ENCODE results near the gene CDK18.
A peak's percentile ranks its signal among the peaks of the same experiment; 100 is the strongest.
"Not testable (repeated sequence)": the region's sequence is repeated elsewhere in the genome, so short reads cannot be mapped to it uniquely, and the experiment has no call there.

The CDK18 gene

DNA sequence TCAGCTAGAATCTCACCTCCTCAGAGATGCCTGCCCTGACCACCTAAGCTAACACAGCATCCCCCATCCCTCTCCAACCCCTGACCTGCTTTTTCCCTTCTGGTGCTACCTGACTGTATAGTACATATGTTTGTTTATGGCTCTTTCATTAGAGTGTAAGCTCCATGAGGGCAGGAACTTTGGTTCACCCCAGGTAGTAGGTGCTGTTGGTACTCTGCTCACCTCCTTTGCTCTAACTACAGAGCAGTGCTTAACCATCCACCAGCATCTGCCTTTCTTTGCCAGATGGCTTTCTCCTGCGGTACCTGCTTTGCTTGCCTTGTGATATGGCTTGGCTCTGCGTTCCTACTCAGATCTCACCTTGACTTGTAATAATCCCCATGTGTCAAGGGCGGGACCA lies 29.9 kb upstream of the CDK18 start:
- Mint-ChIP-seq H3K27ac (no peak overlapping the region), H3K4me1 (peaks cover 16% of the 10 kb centered on the region)

DNA sequence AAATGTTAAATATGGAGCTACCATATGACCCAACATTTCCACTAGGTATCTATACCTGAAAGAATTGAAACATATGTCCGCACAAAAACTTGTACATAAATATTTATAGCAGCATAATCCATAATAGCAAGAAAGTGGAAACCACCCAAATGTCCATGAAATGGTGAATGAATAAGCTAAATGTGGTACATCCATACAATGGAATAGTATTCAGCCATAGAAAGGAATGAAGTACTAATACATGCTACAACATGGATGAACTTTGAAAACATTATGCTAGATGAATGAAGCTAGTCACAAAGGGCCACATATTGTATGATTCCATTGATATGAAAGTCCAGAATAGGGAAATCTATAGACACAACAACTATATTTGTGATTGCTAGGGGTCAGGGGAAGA lies 28.6 kb upstream of the CDK18 start:
- no peak for ATAC-seq (ENCODE audit: low read depth)
- Mint-ChIP-seq H3K4me1 (peaks cover 24% of the 10 kb centered on the region), H3K4me3 (no peak overlapping the region), H3K36me3 (peaks cover 2% of the 10 kb centered on the region), H3K27me3 (peaks cover 32% of the 10 kb centered on the region), H3K9me3 (peaks cover 16% of the 10 kb centered on the region), H3K27ac (no peak overlapping the region)
- no peak for DNase-seq (ENCODE audit: low spot score in 2 of 2)

More for the DNA sequence above, 29.9 kb upstream of the CDK18 start:
- Mint-ChIP-seq H3K36me3 (peaks cover 2% of the 10 kb centered on the region), H3K9me3 (peaks cover 16% of the 10 kb centered on the region), H3K4me3 (no peak overlapping the region), H3K27me3 (peaks cover 26% of the 10 kb centered on the region)
- DNase-seq (ENCODE audit: low spot score in 2 of 2) = no peak
- ATAC-seq (ENCODE audit: low read depth) = no peak

DNA sequence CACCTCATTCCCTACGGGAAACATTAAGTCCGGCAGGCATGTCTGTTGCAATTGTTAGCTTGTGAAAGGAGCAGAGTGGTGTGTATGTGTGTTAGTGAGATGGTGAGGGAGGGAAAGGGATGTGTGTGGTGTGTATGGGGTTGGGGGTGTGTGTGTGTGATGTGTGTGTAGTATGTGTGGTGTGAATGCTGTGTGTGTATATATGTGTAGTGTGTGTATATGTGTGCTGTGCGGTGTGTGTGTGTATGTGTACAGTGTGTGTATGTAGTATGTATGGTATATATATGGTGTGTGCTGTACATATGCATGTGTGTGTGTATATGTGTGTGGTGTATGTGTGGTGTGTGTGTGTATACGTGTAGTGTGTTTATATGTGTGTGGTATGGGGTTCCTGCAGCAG lies 27.8 kb upstream of the CDK18 start:
- DNase-seq (ENCODE audit: low spot score in 2 of 2) = no peak
- H3K9me3 Mint-ChIP-seq = peaks cover 16% of the 10 kb centered on the region
- no peak overlapping the region for H3K4me3 Mint-ChIP-seq
- ATAC-seq (ENCODE audit: low read depth) = no peak
- H3K27ac Mint-ChIP-seq = no peak overlapping the region
- H3K27me3 Mint-ChIP-seq = peaks cover 35% of the 10 kb centered on the region
- peaks cover 31% of the 10 kb centered on the region for H3K4me1 Mint-ChIP-seq
- H3K36me3 Mint-ChIP-seq = peaks cover 2% of the 10 kb centered on the region

DNA sequence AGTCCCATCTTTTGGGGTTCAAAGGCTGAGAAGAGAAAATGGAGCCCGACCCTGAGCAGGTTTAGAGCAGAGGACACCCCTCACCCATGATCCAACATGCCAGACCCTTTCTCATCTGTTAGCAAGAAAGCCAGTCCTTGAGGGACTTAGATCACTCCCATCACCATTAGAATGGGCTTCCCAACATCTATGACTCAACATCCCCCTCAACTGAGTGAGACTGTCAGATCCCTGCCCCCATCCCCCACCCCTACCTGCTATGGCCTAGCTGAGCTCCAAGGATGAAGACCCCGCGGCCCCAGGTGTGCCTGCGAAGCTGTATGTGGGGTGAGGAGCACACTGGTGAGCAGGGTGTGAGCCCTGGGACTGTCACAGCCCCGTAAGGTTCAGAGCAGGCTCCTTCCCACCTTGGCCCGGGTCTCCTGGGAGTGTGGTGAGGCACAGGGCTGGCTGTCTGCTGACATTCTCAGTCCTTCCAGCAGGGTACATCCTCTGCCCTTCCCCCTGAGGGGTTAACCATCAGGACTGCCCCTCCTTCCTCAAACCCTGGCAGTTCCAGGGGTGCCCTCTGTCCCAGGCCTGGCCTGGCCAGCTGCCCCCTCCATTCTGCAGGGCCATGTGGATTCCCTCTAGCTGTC lies 27.2 kb upstream of the CDK18 start:
- peaks cover 2% of the 10 kb centered on the region for H3K36me3 Mint-ChIP-seq
- ATAC-seq (ENCODE audit: low read depth) = no peak
- no peak for DNase-seq (ENCODE audit: low spot score in 2 of 2)
- H3K4me1 Mint-ChIP-seq = peaks cover 31% of the 10 kb centered on the region
- H3K27ac Mint-ChIP-seq = no peak overlapping the region
- peaks cover 35% of the 10 kb centered on the region for H3K27me3 Mint-ChIP-seq
- no peak overlapping the region for H3K4me3 Mint-ChIP-seq
- peaks cover 16% of the 10 kb centered on the region for H3K9me3 Mint-ChIP-seq

DNA sequence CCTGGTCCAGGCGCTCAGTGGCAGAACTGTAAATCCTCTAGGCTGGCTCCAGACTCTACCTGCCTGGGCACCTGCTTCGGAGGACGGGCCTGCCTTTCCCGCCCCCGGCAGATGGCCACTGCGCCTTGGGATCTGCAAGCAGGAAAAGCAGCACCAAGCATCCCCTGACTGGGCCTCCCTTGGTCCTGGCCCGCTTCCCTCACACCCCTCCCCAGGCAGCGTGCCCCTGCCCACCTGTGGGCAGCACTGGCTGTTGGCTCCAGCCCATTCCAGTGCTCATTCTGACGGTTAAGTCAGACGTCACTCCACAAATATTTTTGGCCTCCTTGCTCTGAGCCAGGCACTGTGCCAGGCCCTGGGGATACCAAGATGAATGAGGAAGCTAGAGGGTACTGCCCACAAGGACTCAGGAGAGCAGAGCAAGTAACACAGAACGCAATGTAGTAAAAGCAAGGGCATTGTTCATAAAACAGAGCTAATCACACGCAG lies 26.7 kb upstream of the CDK18 start:
- ATAC-seq (ENCODE audit: low read depth) = no peak
- peaks cover 30% of the 10 kb centered on the region for H3K27me3 Mint-ChIP-seq
- H3K4me3 Mint-ChIP-seq = no peak overlapping the region
- DNase-seq (ENCODE audit: low spot score in 2 of 2) = no peak
- H3K27ac Mint-ChIP-seq = no peak overlapping the region
- peaks cover 25% of the 10 kb centered on the region for H3K4me1 Mint-ChIP-seq
- H3K9me3 Mint-ChIP-seq = peaks cover 16% of the 10 kb centered on the region
- peaks cover 2% of the 10 kb centered on the region for H3K36me3 Mint-ChIP-seq

DNA sequence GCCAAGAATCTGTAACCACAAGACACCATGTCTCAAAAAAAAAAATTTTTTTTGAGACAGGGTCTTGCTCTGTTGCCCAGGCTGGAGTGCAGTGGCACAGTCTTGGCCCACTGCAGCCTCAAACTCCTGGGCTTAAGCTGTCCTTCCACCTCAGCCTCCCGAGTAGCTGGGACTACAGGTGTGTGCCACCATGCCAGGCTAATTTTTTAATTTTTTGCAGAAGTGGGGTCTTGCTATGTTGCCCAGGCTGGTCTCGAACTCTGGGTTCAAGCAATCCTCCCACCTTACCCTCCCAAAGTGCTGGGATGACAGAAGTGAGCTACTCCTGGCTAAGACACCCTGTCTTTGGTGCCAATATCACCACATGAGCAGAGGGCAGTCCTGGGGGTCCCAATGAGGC lies 25.5 kb upstream of the CDK18 start:
- H3K27ac Mint-ChIP-seq; H3K36me3 Mint-ChIP-seq; H3K4me3 Mint-ChIP-seq; ATAC-seq (ENCODE audit: low read depth); DNase-seq (ENCODE audit: low spot score in 2 of 2): not testable (repeated sequence)
- H3K9me3 Mint-ChIP-seq = peaks cover 16% of the 10 kb centered on the region
- H3K4me1 Mint-ChIP-seq = peaks cover 24% of the 10 kb centered on the region
- H3K27me3 Mint-ChIP-seq = peaks cover 27% of the 10 kb centered on the region

DNA sequence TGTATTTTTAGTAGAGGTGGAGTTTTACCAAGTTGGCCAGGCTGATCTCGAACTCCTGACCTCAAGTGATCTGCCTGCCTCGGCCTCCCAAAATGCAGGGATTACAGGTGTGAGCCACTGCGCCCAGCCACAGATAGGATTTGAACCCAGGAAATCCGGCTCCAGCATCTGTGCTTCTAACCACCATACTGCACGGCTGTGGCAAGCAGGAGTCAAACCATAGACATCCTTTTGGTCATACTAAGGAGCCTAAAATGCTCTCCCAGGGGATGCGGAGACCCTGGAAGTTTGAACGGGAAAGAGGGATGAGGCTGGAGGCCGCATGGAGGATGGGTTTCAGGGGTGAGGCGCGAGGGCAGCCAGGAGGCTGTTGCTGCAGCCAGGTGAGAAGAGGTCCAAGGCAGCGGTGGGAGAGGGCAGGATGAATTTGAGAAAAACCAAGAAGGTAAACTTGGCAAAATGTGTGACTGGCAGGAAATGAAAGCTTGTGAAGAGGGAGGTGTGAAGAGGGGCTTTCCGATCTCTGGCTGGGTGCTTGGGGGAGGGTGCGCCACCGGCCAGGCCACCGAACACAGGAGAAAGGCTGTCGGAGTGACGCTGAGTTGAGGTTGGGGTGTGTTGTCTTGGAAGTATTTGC lies 24.0 kb upstream of the CDK18 start:
- peaks cover 29% of the 10 kb centered on the region for H3K27me3 Mint-ChIP-seq
- peaks cover 7% of the 10 kb centered on the region for H3K9me3 Mint-ChIP-seq
- ATAC-seq (ENCODE audit: low read depth) = peak; percentile 90
- H3K36me3 Mint-ChIP-seq = peaks cover 2% of the 10 kb centered on the region
- H3K27ac Mint-ChIP-seq = peak overlapping the region; percentile 78
- peaks cover 25% of the 10 kb centered on the region for H3K4me1 Mint-ChIP-seq
- DNase-seq (ENCODE audit: low spot score in 2 of 2) = peak; percentile 58 to 61
- H3K4me3 Mint-ChIP-seq = peak overlapping the region; percentile 69

DNA sequence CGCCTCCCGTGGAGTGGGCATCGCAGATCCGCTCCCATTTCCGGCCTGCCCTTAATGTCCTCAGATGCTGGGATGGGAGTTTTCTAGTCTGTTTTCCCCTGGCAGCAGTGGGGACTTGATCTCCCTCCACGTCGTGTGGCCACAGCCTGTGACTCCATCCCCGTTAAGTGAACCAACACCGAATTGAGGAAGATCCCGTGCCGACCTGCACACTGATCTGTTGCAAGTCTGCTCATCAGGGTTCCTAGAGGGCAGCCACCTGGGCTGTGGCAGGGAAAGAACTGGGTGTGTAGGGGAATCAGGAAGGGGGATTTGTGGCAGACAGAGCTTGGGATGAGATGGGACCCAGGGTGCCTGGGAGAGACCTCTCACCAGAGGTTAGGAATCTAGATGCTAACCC lies 23.3 kb upstream of the CDK18 start:
- DNase-seq (ENCODE audit: low spot score in 2 of 2) (no peak), ATAC-seq (ENCODE audit: low read depth) (peak; percentile 25)
- Mint-ChIP-seq H3K9me3 (peaks cover 4% of the 10 kb centered on the region), H3K4me3 (peak overlapping the region; percentile 60), H3K36me3 (no peaks in the 10 kb centered on the region), H3K27me3 (peaks cover 27% of the 10 kb centered on the region), H3K4me1 (peaks cover 25% of the 10 kb centered on the region), H3K27ac (peak overlapping the region; percentile 78)

DNA sequence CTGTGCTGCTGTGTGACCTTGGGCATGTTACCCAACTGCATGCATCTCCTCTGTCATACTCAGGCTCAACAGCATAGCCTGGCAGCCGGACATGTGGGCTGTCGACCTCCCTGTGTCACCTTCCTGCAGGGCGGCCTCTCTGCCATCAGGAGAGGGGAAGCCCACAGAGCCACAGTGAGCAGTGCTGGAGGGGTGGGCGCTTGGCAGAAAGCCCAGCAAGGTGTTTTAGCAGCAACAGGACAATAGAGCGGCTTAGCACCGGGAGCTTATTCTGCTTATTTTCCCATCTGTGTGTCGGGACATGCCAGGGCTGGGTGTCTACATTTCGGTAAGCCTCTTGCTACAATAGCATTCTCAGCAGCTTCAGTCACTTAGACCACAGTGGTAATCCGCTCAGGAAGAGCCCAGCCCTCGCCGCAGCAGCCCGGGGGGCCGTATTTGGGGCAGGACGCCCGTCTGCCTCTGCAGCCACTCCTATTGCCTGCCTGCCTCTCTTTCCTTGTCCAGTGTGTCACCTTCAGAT lies 22.8 kb upstream of the CDK18 start:
- Mint-ChIP-seq H3K36me3 (no peaks in the 10 kb centered on the region), H3K9me3 (peaks cover 1% of the 10 kb centered on the region), H3K27me3 (peaks cover 25% of the 10 kb centered on the region), H3K27ac (peak overlapping the region; percentile 78), H3K4me1 (peaks cover 25% of the 10 kb centered on the region), H3K4me3 (peak overlapping the region; percentile 60)
- no peak for ATAC-seq (ENCODE audit: low read depth)
- no peak for DNase-seq (ENCODE audit: low spot score in 2 of 2)

DNA sequence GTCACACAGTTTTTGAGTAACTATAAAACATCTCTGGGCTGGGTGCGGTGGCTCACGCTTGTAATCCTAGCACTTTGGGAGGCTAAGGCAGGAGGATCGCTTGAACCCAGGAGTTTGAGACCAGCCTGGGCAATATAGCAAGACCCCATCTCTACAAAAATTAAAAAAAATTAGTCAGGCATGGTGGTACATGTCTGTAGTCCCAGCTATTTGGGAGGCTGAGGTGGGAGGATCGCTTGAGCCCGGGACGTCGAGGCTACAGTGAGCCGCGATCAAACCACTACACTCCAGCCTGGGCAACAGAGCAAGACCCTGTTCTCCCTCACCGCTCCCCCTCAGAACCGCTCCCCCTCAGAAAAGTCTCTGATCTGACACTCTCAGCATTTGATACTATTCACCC lies 21.9 kb upstream of the CDK18 start:
- Mint-ChIP-seq H3K27me3 (peaks cover 25% of the 10 kb centered on the region), H3K4me1 (peaks cover 23% of the 10 kb centered on the region)
- not testable (repeated sequence) for DNase-seq (ENCODE audit: low spot score in 2 of 2); H3K27ac Mint-ChIP-seq; H3K9me3 Mint-ChIP-seq; ATAC-seq (ENCODE audit: low read depth); H3K36me3 Mint-ChIP-seq; H3K4me3 Mint-ChIP-seq

DNA sequence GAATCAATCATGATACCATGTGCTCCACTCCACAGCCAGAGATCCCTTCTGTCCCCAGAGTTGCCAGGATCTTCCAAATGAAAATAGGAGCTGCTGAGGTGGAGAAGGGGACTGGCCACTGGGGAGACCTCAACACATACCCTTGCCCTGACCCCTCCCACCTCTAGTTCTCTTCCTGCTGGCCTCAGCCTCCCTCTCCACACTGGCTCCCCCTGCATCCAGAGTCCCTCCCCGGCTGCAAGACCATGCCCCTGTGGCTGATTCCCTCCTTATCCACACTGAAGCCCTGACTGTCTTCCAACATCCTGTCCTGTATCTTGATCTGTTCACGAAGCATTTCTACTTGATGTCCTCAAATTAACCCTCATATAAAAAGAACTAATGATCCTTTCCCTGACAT lies 21.1 kb upstream of the CDK18 start:
- Mint-ChIP-seq H3K4me1 (peaks cover 26% of the 10 kb centered on the region), H3K27me3 (peaks cover 26% of the 10 kb centered on the region), H3K9me3 (no peaks in the 10 kb centered on the region), H3K4me3 (no peak overlapping the region), H3K36me3 (no peaks in the 10 kb centered on the region), H3K27ac (peak overlapping the region; percentile 54)
- DNase-seq (ENCODE audit: low spot score in 2 of 2) = no peak
- no peak for ATAC-seq (ENCODE audit: low read depth)

DNA sequence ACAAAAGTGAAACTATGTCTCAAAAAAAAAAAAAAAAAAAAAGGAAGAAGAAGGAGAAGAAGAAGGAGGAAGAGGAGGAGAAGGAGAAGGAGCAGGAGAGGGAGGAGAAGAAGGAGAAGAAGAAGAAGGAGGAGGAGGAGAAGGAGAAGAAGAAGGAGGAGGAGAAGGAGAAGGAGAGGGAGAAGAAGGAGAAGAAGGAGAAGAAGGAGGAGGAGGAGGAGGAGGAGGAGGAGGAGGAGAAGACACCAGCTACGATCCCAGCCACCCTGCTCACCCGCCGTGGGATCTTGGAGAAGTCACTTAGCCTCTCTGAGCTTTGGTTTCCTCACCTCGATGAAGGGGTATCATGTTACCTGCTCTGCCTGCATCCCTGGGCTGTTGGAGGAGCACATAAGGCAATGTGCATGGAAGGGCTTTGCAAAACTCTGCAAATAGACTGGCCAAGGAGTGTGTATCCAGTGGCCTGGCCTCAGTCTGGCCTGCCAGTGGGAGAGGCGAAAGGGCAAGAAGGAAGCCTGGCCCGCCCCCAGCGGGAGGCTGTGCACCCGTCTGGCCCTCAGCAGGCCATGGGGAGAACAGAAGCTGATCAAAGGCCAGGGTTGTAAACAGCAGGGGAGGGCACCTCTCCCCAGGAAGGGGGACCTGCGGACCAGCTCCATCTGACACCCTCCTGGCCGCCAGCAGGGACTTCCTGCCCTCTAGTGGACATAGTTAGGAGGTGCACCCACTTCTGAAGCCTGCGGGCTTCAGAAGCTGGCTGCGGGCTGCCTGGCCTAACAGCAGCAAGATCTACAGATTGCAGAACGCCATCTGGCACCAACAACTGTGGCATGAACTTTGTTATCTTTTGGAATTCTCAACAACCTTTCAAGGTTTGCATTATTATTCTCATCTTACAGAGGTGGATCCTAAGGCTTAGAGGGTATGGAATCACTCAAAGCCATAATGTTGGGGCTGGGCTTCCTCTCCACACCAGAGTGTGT lies 19.2 kb upstream of the CDK18 start:
- no peak overlapping the region for H3K27ac Mint-ChIP-seq
- ATAC-seq (ENCODE audit: low read depth) = peak; percentile 56
- no peaks in the 10 kb centered on the region for H3K9me3 Mint-ChIP-seq

DNA sequence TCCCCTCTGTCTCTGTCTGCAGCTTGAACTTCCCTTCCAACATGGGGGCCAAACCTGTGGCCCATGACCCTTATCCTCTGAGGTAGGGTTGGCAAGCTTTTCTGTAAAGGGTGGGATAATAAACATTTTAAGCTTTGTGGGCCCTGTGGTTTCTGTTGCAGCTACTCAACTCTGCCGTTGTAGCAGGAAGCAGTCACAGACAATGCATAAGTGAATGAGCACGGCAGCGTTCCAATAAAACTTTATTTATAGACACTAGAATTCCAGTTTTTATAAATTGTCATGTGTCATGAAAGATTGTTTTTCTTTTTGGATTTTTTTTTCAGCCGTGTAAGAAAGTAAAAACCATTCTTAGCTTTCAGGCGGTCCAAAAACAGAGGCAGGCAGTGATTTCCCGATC lies 18.2 kb upstream of the CDK18 start:
- peaks cover 18% of the 10 kb centered on the region for H3K27me3 Mint-ChIP-seq
- no peak for DNase-seq (ENCODE audit: low spot score in 2 of 2)
- peaks cover 15% of the 10 kb centered on the region for H3K4me1 Mint-ChIP-seq
- no peaks in the 10 kb centered on the region for H3K36me3 Mint-ChIP-seq
- ATAC-seq (ENCODE audit: low read depth) = no peak
- H3K9me3 Mint-ChIP-seq = no peaks in the 10 kb centered on the region
- H3K27ac Mint-ChIP-seq = no peak overlapping the region
- no peak overlapping the region for H3K4me3 Mint-ChIP-seq

More for the DNA sequence above, 19.2 kb upstream of the CDK18 start:
- peak; percentile 69 to 75 for DNase-seq (ENCODE audit: low spot score in 2 of 2)
- H3K4me3 Mint-ChIP-seq = no peak overlapping the region
- H3K4me1 Mint-ChIP-seq = peaks cover 23% of the 10 kb centered on the region
- no peaks in the 10 kb centered on the region for H3K36me3 Mint-ChIP-seq
- peaks cover 25% of the 10 kb centered on the region for H3K27me3 Mint-ChIP-seq

Data from memory B cell (primary cell).